BE2C (cell line): Measurements from ENCODE around the gene SEL1L3.

Experiments
- DNase-seq: peaks from one replicate; pipeline ENCODE4 v3.0.0-alpha.2; 2020
- H3K27me3 ChIP-seq: fragments of 250-450 bp; sonication (Bioruptor Pico); 2 replicates; pipeline ENCODE4 v1.5.1; 2020; ENCODE audit warnings: mild to moderate bottlenecking
- H3K36me3 ChIP-seq: fragments of 250-450 bp; sonication (Bioruptor Pico); 2 replicates; pipeline ENCODE4 v1.5.1; 2020; ENCODE audit warnings: mild to moderate bottlenecking
- H3K4me1 ChIP-seq: fragments of 250-450 bp; sonication (Bioruptor Pico); 2 replicates; pipeline ENCODE4 v1.5.1; 2020
- H3K4me3 ChIP-seq: 2 replicates; pipeline ENCODE4 v1.5.1; 2011; ENCODE audit warnings: low read depth, low read length
- H3K9me3 ChIP-seq: fragments of 250-450 bp; sonication (Bioruptor Pico); 2 replicates; pipeline ENCODE4 v1.5.1; 2020
- TF ChIP-seq, protein P1 (sequence below): IDR thresholded peaks from 2 replicates; pipeline ENCODE4 v1.5.1; 2012; ENCODE audit warnings: mild to moderate bottlenecking, low read depth, low read length

Gene SEL1L3

DNA sequence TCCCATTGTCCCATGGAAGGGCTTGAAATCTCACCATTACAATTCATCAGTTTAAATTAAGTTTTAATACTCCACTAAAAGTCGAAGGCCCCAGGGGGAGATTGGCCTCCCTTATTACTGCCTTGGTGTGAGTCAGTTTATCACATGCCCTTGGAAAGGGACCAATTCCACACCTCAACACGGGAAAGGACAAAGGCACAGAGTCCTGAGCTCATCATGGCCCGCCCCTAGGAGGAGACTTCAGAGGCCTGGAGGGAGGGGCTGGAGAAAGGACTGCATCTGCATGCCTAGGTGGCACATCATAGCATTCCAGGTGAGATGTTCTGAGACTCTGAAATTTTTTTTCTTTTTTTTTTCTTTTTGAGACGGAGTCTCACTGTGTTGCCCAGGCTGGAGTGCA is 2.8 kb upstream of the SEL1L3 start:
- Histone ChIP-seq H3K9me3 (no peaks in the 10 kb centered on the region), H3K4me1 (no peaks in the 10 kb centered on the region), H3K27me3 (peaks cover 37% of the 10 kb centered on the region), H3K4me3 (no peak overlapping the region), H3K36me3 (no peaks in the 10 kb centered on the region)
- TF ChIP-seq, protein P1, sequence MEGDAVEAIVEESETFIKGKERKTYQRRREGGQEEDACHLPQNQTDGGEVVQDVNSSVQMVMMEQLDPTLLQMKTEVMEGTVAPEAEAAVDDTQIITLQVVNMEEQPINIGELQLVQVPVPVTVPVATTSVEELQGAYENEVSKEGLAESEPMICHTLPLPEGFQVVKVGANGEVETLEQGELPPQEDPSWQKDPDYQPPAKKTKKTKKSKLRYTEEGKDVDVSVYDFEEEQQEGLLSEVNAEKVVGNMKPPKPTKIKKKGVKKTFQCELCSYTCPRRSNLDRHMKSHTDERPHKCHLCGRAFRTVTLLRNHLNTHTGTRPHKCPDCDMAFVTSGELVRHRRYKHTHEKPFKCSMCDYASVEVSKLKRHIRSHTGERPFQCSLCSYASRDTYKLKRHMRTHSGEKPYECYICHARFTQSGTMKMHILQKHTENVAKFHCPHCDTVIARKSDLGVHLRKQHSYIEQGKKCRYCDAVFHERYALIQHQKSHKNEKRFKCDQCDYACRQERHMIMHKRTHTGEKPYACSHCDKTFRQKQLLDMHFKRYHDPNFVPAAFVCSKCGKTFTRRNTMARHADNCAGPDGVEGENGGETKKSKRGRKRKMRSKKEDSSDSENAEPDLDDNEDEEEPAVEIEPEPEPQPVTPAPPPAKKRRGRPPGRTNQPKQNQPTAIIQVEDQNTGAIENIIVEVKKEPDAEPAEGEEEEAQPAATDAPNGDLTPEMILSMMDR, result no peak
- no peak for DNase-seq

DNA sequence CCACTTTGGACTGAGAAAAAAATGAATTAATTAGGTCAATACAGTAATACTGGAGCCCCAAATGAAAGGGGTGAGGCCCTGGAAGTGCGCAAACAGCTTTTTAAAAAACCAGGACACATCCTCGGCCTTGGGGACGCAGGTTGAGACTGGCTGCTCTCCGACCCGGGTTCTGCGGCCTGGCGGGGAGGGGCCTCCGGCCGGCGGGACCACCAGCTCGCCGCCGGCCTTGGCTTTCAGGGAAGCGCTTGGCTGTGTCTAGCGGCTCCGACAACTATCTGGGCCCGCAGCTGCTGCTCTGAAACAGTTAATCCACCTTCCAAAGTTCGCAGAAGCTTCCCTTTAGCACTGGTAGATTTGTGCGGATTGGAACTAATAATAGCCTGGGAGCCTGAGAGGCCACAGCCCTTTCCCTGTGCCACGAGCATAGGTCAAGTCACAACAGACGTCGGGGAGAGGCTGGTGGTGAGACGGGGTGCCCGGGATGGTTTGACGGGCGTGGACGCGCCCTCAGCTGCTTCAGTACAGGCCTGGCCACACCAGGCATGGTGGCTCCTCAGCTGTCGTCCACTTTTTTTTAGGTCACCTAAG is 1.1 kb upstream of the SEL1L3 start:
- Histone ChIP-seq H3K27me3 (peaks cover 32% of the 10 kb centered on the region), H3K4me1 (no peaks in the 10 kb centered on the region), H3K4me3 (no peak overlapping the region), H3K9me3 (no peaks in the 10 kb centered on the region), H3K36me3 (no peaks in the 10 kb centered on the region)
- no peak for DNase-seq
- TF ChIP-seq, protein P1, result no peak

DNA sequence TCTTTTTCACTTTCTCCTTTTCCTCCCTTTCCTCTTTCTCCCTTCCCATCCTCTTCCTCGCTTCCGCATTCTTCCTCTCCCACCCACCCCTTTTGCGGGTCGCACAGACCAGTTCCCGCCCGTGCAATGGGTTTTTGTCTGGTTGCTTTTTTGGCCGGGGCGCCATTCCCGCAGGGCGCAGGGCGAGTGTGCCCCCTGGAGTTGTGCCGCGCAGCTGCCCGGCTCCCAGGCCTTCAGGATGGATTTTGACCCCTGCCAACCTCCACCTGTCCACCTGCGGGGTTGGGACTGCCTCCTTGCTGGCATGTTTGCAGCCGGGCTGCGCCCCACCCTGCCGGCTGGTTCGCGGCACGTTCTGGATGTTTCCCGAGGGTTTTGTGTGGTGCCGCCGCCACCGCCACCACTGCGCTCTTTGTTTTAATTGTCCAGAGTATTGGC is 578 bp upstream of the SEL1L3 start:
- peaks cover 32% of the 10 kb centered on the region for H3K27me3 ChIP-seq
- TF ChIP-seq, protein P1, result no peak
- H3K4me3 ChIP-seq, result no peak overlapping the region
- H3K36me3 ChIP-seq, result no peaks in the 10 kb centered on the region
- H3K9me3 ChIP-seq, result no peaks in the 10 kb centered on the region
- no peak for DNase-seq
- H3K4me1 ChIP-seq, result no peaks in the 10 kb centered on the region

DNA sequence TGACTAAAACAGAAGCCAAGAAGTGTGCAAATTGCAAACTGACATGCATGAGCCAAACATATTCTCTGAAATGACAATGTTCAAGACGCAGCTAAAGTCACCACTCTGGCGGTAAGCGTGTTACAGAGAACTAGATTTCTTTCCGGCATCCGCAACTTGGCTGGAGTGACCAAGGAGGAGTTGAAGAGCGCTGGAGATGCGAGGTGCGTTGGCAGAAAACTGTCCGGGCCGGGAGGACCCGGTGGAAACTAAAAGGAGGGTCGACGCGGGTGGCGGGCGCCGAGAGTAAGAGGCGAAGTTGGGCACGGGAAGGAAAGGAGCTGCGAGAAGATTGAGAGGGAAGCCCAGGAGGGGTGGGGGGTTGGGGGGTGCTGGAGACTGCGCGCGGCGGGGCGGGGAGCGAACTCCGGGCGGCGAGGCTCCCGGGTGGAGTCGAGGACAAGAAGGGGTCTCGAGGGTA is 807 bp downstream of the SEL1L3 start:
- Histone ChIP-seq H3K36me3 (no peaks in the 10 kb centered on the region), H3K4me1 (no peaks in the 10 kb centered on the region)
- no peak for DNase-seq

DNA sequence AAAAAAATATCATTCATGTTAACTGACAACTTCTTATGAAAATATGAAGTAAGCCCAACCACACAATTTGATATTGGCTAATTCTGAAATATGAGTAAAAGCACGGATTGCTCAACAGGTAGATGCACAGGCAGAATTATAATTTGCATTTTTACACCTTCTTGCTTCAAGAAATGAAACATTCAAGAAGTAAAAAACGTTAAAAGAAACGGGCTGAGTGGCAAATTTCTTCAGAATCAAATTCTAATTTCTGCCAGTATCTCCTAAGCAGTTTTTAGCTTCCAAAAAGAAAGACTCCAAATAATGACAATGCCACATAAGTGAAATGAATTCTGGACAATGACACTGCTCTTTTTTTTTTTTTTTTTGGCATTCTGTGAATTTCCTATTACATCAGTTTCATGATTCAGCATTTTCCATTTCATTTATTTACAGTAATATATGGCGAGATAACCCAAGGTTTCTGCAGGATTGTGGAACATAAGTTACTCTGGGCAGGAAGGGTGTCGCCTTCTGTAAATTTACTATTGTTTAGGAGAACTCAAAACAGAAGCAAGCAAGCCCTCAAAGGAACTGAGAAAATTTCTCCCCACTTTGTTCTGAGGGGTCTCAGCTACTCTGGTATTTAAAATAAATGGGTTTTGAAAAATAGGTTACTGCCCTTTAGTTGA is 1.4 kb downstream of the SEL1L3 start:
- H3K36me3 ChIP-seq, result no peaks in the 10 kb centered on the region
- peaks cover 27% of the 10 kb centered on the region for H3K27me3 ChIP-seq
- DNase-seq, result no peak
- no peaks in the 10 kb centered on the region for H3K4me1 ChIP-seq
- H3K4me3 ChIP-seq, result no peak overlapping the region
- TF ChIP-seq, protein P1, result no peak
- H3K9me3 ChIP-seq, result no peaks in the 10 kb centered on the region

More for the DNA sequence above, 807 bp downstream of the SEL1L3 start:
- Histone ChIP-seq H3K4me3 (no peak overlapping the region), H3K9me3 (no peaks in the 10 kb centered on the region), H3K27me3 (peaks cover 27% of the 10 kb centered on the region)
- TF ChIP-seq, protein P1, result no peak
